ENCODE measurements around the gene ATP2A2. TPM values are rescaled to one million over a fixed set of nuclear protein-coding genes. Genes with fewer than 3 reads are reported as not detected.

The ATP2A2 gene
- total and polyA plus RNA-seq, 10 donors = 7.8 to 143 (median 107) TPM

- H3K27ac ChIP-seq = peak overlapping the region in 5 of 8 donors; percentile 20 to 59 (median 43)
- no peaks in the 10 kb centered on the region for H3K27me3 ChIP-seq (replicated peaks in 1 of 7)
- intact Hi-C loops (cut with DNase I; ENCODE audit: low total_unique reads) = no loop called here
- peaks cover 0 to 20% (median 0%) of the 10 kb centered on the region in 6 donors for H3K4me1 ChIP-seq
- no peak overlapping the region for H3K4me3 ChIP-seq
- no peaks in the 10 kb centered on the region for H3K9me3 ChIP-seq
- no peak for TF ChIP-seq POLR2AphosphoS5 (IDR thresholded peaks at IDR 0.05)
- no peak for TF ChIP-seq POLR2A (IDR thresholded peaks at IDR 0.05)
- TF ChIP-seq CTCF (IDR thresholded peaks at IDR 0.05 in 8 of 11, conservative IDR thresholded peaks at IDR 0.05 in 3 of 11) = no peak
- whole genome bisulfite sequencing, 5 donors = 20 to 35% (median 28%) methylated on average over 3 of the region's 3 CpGs
- no peaks in the 10 kb centered on the region for H3K36me3 ChIP-seq
- no peak for DNase-seq
These were observed 46.3 kb upstream of the ATP2A2 start for GRCh38 chr12:110234755-110235154.

- peaks cover 0 to 20% (median 0%) of the 10 kb centered on the region in 6 donors for H3K4me1 ChIP-seq
- no peaks in the 10 kb centered on the region for H3K9me3 ChIP-seq
- no peak for DNase-seq
- no peak overlapping the region for H3K4me3 ChIP-seq
- peak overlapping the region in 5 of 8 donors; percentile 20 to 59 (median 43) for H3K27ac ChIP-seq
- WGBS, 5 donors = 41 to 79% (median 58%) methylated on average over 1 of the region's 1 CpG
- no peaks in the 10 kb centered on the region for H3K27me3 ChIP-seq (replicated peaks in 1 of 7)
- intact Hi-C loops (cut with DNase I; ENCODE audit: low total_unique reads) = no loop called here
- TF ChIP-seq POLR2AphosphoS5 (IDR thresholded peaks at IDR 0.05) = no peak
- TF ChIP-seq CTCF (IDR thresholded peaks at IDR 0.05 in 8 of 11, conservative IDR thresholded peaks at IDR 0.05 in 3 of 11) = no peak
- no peak for TF ChIP-seq POLR2A (IDR thresholded peaks at IDR 0.05)
- H3K36me3 ChIP-seq = no peaks in the 10 kb centered on the region
These were observed 45.7 kb upstream of the ATP2A2 start for GRCh38 chr12:110235383-110235782.

- Histone ChIP-seq H3K4me3 (no peak overlapping the region), H3K27me3 (replicated peaks in 1 of 7) (no peaks in the 10 kb centered on the region), H3K27ac (no peak overlapping the region), H3K9me3 (no peaks in the 10 kb centered on the region), H3K36me3 (peaks cover 0 to 5% (median 0%) of the 10 kb centered on the region in 6 donors), H3K4me1 (no peaks in the 10 kb centered on the region)
- intact Hi-C loops (cut with DNase I; ENCODE audit: low total_unique reads) = loop anchor here (10.0 kb wide), 1 partner anchor 138 kb away; no protein-coding TSS in a partner anchor
- DNase-seq = no peak
- 69 to 94% (median 80%) methylated on average over 5 of the region's 5 CpGs for WGBS, 5 donors
- TF ChIP-seq CTCF (IDR thresholded peaks at IDR 0.05 in 8 of 11, conservative IDR thresholded peaks at IDR 0.05 in 3 of 11) (no peak), POLR2A (IDR thresholded peaks at IDR 0.05) (no peak), POLR2AphosphoS5 (IDR thresholded peaks at IDR 0.05) (no peak)
These were observed 37.8 kb upstream of the ATP2A2 start for GRCh38 chr12:110243227-110243626.

- no peaks in the 10 kb centered on the region for H3K9me3 ChIP-seq
- H3K4me3 ChIP-seq = no peak overlapping the region
- H3K36me3 ChIP-seq = peaks cover 0 to 5% (median 0%) of the 10 kb centered on the region in 6 donors
- H3K4me1 ChIP-seq = peaks cover 0 to 4% (median 0%) of the 10 kb centered on the region in 6 donors
- WGBS, 5 donors = 91 to 96% (median 96%) methylated on average over 12 of the region's 12 CpGs
- no peak overlapping the region for H3K27ac ChIP-seq
- TF ChIP-seq CTCF (IDR thresholded peaks at IDR 0.05 in 8 of 11, conservative IDR thresholded peaks at IDR 0.05 in 3 of 11) (no peak), POLR2A (IDR thresholded peaks at IDR 0.05) (no peak), POLR2AphosphoS5 (IDR thresholded peaks at IDR 0.05) (no peak)
- DNase-seq = no peak
- H3K27me3 ChIP-seq (replicated peaks in 1 of 7) = no peaks in the 10 kb centered on the region
- intact Hi-C loops (cut with DNase I; ENCODE audit: low total_unique reads) = loop anchor here (10.0 kb wide), 1 partner anchor 140 kb away; no protein-coding TSS in a partner anchor
These were observed 36.7 kb upstream of the ATP2A2 start for GRCh38 chr12:110244372-110244771.
